HG03025 (cell line): ENCODE results near the gene C1orf141.
"Not testable (repeated sequence)": the region's sequence is repeated elsewhere in the genome, so short reads cannot be mapped to it uniquely, and the experiment has no call there.

Experiments used
- ATAC-seq: cut with Tn5 transposase; IDR thresholded peaks from one replicate; pipeline ENCODE4 v1.9.1; 2021; ENCODE audit warnings: mild to moderate bottlenecking, moderate library complexity; ENCODE audit not compliant: unreplicated experiment, low FRiP score

C1orf141 gene

GRCh38 chr1:67094191-67094590 lies 40.6 kb downstream of the C1orf141 start:
- no peak for ATAC-seq

GRCh38 chr1:67089685-67090208 lies 45.0 kb downstream of the C1orf141 start:
- no peak for ATAC-seq

GRCh38 chr1:67088440-67088839 lies 46.3 kb downstream of the C1orf141 start:
- no peak for ATAC-seq

- no peak for ATAC-seq
Observed at GRCh38 chr1:67085326-67085725, 49.4 kb downstream of the C1orf141 start.

GRCh38 chr1:67084765-67085318 lies 49.9 kb downstream of the C1orf141 start:
- no peak for ATAC-seq

GRCh38 chr1:67078291-67078690 lies 56.5 kb downstream of the C1orf141 start:
- ATAC-seq, result no peak

GRCh38 chr1:67077593-67077992 lies 57.2 kb downstream of the C1orf141 start:
- no peak for ATAC-seq

- ATAC-seq, result no peak
Observed at GRCh38 chr1:67072749-67073148, 62.0 kb downstream of the C1orf141 start.

- ATAC-seq, result not testable (repeated sequence)
Observed at GRCh38 chr1:67067655-67068054, 67.1 kb downstream of the C1orf141 start.

GRCh38 chr1:67062412-67062811 lies 72.4 kb downstream of the C1orf141 start:
- no peak for ATAC-seq

- no peak for ATAC-seq
Observed at GRCh38 chr1:67061266-67061665, 73.5 kb downstream of the C1orf141 start.

GRCh38 chr1:67060811-67061218 lies 74.0 kb downstream of the C1orf141 start:
- ATAC-seq, result no peak

GRCh38 chr1:67059346-67059745 lies 75.4 kb downstream of the C1orf141 start:
- no peak for ATAC-seq

GRCh38 chr1:67058761-67059160 lies 76.0 kb downstream of the C1orf141 start:
- no peak for ATAC-seq

GRCh38 chr1:67058242-67058641 lies 76.5 kb downstream of the C1orf141 start:
- no peak for ATAC-seq

GRCh38 chr1:67053785-67054772 lies 80.7 kb downstream of the C1orf141 start, which contains the start of gene SLC35D1:
SLC35D1 (minus strand) TSS chr1:67054148; CDS start chr1:67054013, 135 bp downstream.
- ATAC-seq, result peak; percentile 79

GRCh38 chr1:67053535-67053784 lies 81.3 kb downstream of the C1orf141 start:
- peak; percentile 36 for ATAC-seq

GRCh38 chr1:67052741-67053534 lies 81.8 kb downstream of the C1orf141 start:
- ATAC-seq, result peak; percentile 39

- ATAC-seq, result no peak
Observed at GRCh38 chr1:67051196-67051595, 83.6 kb downstream of the C1orf141 start.

GRCh38 chr1:67044631-67045270 lies 90.0 kb downstream of the C1orf141 start:
- no peak for ATAC-seq
